HG02981 (cell line): Measurements from ENCODE around the gene DPH1.

Experiments used
- ATAC-seq: cut with Tn5 transposase; IDR thresholded peaks from one replicate; pipeline ENCODE4 v1.9.1; 2021; ENCODE audit warnings: mild to moderate bottlenecking, moderate library complexity; ENCODE audit not compliant: unreplicated experiment

DPH1 gene

GRCh38 chr17:2027528-2028233 is 2.3 kb upstream of the DPH1 start:
- no peak for ATAC-seq

DNA sequence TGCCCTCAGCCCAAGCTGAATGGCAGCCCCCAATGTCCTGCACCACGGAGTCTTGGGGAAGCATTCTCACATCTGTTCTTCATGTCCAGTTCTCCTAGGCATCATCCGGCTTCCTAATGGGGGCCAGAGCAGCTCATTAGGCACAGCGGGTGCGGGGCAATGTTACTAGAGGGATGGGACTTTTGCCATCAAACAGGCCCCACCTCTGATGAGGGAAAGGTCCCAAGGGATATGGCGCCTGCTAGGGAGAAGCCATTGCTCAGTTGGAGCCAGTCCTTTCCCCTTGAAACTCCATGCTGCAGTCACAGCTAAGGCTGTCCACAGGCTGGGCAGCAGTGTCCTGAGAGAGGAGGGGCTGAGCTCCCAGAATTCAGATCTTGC is 1.7 kb upstream of the DPH1 start:
- ATAC-seq: no peak

GRCh38 chr17:2028737-2029136 is 1.2 kb upstream of the DPH1 start:
- no peak for ATAC-seq

DNA sequence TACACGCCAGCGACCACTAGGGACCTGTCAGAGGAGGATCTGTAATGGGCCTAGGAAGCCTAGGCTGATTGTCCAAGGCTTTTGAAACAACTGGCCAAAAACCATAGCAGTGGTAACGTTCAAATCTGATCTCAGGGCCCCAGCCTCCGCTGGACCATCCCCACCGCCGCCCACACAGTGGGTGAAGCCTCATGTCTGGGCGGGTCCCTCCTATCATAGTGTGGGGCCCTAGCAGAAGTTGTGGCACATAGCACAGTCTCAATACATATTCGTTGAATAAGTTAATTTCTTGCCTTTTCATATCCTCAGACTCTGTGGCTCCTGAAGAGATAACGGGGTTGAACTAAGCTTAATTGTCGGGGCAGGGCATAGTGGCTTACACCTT is 818 bp downstream of the DPH1 start:
- ATAC-seq: no peak

DNA sequence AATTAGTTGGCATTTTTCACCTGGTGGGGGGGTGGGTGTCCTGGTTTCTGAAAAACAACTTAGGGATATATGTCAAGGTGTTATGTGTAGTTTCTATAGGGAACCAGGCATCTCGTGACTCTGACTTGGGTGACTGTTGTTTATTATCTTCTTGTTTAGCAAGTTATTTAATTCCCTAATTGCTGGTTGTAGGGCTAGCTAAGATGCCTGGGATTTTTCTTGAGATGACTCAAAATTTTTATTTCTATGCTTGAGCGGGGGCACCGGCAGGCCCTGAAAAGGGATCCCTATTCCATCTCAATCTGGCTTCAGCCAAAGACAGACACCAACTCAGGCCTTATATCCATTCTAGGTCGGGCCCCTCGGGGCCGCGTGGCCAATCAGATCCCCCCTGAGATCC is 3.2 kb downstream of the DPH1 start:
- ATAC-seq: no peak

DNA sequence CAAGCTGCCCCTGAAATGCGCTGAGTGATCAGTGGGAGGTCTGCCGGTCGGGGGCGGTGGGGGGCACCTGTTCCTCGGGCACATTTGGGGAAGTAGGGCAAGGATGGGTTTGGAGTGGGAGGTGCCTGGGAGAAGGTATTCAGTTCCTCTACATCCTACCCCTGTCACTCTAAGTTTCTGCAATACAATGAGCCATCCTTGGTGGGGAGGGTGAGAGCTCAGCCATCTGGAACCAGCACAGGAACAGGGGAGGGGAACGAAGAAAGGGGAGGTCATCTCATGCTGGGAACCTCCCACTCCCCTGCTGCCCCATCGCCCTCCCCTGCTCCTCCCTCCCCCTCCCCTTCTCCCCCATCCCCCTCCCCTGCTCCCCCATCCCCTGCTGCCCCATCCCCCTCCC is 4.2 kb downstream of the DPH1 start:
- no peak for ATAC-seq

DNA sequence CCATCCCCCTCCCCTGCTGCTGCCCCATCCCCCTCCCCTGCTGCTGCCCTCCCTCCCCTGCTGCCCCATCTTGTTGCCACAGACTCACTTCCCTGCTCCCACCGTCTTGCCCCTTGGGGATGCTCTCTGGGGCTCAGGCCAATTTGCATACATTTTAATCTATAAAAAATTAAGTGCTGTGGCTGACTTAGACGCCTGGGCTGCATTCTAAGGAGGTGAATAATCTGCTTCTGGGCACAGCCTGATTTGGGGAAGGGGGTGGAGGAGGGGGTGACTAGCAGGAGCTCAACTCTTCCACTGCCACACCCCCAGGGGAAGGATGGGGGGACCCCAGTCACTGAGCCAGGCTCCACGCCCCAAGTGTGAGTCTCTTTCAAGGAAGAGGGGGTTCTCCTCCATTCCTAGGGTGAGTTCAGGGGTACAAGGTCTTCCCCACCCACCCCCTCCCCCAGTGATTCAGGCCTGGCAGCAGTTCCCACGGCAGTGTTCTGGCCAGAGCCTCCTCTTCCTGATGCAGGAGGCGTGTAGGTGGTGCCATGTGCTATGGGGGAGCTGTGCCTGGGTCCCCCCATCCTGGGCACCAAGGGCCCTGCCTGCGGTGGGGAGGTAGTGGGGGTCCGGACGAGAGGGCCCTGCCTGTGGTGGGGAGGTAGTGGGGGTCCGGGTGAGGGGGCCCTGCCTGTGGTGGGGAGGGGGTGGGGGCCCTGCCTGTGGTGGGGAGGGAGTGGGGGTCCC is 5.0 kb downstream of the DPH1 start:
- ATAC-seq: no peak

DNA sequence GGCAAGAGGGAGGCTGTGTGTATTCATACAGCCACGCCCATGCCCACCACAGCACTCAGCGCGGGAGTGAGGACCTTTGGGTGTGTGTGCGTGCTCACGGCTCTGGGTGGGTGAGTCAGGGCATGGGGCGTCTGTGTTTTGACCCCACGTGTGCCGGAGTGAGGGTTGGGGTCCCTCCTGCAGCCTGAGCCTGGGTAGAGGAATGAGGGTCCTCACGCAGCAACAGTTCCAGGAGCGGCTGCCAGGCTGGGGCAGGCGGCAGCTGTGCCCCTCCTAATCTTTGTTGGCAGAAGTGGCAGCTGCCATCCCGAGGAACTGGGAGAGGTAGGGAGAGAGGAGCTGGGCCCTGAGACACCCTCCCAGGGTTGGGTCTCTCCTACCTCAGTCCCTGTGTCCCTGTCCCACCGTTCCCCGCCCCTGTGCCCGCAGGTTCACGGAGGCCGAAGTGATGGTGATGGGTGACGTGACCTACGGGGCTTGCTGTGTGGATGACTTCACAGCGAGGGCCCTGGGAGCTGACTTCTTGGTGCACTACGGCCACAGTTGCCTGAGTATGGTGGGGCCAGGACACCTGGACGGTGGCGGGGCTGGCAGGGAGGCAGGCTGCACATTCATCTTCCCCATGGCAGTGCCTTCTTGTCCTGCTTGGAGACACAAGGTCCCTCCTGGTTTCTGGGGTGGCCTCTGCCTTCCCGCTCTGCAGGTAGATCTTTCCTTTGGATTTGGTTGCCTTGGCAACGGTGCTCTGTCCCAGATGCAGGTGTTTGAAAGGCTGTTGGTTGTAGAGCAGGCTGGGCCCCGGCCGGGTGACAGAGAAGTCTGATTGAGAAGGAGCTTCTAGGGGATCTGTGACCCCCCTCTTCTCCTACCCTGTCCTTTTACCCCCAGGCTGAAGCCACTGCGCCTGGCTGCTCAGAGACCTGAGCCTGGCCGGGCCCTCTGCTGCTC is 5.9 kb downstream of the DPH1 start:
- ATAC-seq: no peak

DNA sequence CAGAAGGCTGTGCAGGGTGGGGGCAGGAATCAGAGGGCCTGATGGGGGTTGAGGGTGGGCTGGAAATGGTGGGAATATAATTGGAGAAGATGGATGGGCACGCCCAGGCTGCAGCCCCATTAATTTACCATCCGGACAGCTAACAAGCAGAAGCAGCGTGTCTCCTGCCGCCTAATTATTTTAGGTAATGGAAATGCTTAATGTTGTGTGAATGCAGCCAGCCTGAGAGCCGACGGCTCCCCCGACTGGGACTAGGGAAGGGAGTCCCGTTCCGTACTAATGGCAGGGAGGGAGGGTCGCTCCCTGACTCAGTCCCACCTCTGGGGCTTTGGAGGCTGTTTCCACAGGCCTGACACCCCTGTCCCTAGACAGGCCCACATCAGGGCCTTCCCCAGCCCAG is 7.2 kb downstream of the DPH1 start:
- ATAC-seq: no peak

- ATAC-seq: no peak
Measured at GRCh38 chr17:2040219-2040827, 10.4 kb downstream of the DPH1 start.

DNA sequence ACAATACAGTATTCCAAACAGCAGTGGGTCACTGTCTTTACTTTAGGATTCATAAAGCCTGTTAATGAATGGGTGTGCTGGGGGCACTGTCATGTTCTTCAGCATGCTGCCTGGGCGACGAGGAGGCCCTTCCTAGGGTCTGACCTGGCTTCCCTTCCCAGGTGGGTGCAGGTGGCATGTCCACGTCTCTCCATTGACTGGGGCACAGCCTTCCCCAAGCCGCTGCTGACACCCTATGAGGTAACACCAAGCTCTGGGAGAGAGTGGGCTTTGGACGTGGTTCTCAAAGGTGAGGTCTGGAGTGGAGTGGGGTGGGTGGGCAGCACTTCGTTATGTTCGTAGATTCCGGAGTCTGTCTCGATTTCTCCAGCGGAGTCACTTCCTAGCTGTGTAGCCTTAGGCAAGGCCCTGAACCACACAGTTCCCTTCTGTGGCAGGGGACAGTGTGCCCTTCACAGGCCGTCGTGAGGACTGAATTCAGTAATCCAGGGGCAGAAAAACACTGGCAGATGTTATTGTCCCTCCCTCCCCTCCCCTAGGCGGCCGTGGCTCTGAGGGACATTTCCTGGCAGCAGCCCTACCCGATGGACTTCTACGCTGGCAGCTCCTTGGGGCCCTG is 11.1 kb downstream of the DPH1 start:
- ATAC-seq: no peak

GRCh38 chr17:2041561-2042389 is 11.8 kb downstream of the DPH1 start, which contains the start of gene OVCA2:
TSS of gene OVCA2 (plus strand) at chr17:2042022. CDS start at chr17:2042048, 26 bp downstream.
- ATAC-seq: peak; percentile 87

GRCh38 chr17:2042390-2042847 is 12.5 kb downstream of the DPH1 start:
- ATAC-seq: no peak

- ATAC-seq: no peak
Measured at GRCh38 chr17:2042933-2043332, 13.0 kb downstream of the DPH1 start.

DNA sequence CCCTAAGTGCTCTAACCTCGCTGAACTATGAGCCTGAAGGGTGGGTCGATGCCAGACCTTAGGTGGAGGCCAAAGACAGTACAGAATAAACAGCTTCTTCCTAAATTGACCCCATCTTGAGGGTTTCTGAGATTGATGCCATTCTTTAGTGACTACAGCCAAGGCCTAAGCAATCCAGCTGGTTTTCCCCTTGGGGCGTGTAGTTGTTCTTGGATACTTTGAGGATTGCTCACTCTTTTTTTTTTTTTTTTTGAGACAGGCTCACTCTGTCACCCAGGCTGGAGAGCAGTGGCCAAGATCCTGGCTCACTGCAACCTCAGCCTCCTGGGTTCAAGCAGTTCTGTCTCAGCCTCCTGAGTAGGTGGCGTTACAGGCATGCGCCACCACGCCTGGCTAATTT is 13.8 kb downstream of the DPH1 start:
- ATAC-seq: no peak

DNA sequence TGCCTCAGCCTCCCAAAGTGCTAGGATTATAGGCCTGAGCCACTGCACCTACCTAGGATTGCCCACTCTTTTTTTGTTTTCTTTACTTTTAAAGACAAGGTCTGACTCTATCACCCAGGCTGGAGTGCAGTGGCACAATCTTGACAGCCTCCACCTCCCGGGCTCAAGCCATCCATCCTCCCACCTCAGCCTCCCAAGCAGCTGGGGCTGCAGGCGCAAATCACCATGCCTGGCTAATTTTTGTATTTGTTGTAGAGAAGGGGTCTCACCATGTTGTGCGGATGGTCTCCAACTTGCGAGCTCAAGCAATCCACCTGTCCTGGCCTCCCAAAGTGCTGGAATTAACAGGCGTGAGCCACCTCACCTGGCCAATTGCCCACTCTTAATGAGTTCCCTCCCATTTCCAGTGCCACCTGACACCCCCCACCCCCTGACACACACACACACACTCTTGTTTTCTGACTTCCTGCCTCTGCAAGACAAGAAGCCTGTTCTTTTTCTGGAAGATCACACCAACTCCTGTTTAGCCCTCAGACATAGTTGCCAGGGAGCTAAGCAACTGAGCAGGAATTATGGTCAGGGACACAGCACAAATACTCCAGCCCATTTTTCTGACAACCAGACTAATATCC is 14.4 kb downstream of the DPH1 start:
- no peak for ATAC-seq

DNA sequence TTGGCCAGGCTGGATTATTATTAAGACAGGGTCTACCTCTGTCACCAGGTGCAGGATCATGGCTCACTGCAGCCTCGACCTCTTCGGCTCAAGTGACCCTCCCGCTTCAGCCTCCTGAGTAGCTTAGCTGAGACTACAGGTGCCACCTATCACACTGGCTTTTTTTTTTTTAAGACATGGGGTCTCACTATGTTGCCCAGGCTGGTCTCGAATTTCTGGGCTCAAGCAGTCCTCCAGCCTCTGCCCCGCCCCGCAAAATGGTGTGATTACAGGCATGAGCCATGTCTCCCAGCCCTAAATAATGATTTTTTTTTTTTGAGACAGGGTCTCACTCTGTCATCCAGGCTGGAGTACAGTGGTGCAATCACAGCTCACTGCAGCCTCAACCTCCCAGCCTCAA is 17.6 kb downstream of the DPH1 start:
- ATAC-seq: no peak

DNA sequence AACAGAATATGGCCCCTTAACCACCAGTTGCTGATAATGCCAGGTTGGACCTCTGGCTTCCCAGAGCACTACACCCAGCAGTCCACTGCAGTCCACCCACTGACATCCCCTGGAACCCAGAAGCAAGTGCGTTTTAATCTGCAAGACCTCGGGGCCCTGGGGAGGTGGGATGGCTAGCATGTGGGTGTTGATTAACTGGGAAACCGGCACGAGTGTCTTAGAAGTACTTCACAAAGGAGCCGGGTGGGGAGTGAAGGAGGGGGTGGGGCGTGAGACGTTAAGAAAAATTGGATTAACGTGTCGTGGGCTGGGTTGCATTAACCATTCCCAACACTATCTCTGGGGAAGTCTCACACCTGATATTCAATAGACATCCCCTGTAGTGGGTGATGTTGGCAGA is 18.9 kb downstream of the DPH1 start:
- no peak for ATAC-seq
